GM12875 (cell line): ENCODE data around the gene LINGO1.

Experiments
- H3K4me3 ChIP-seq: one replicate; pipeline ENCODE4 v1.5.1; 2011; ENCODE audit warnings: low read depth, low read length, control low read depth
- CTCF ChIP-seq: IDR thresholded peaks from 2 replicates; pipeline ENCODE4 v1.5.1; 2011; ENCODE audit warnings: low read depth, mild to moderate bottlenecking, control low read depth, inconsistent platforms, low read length, moderate library complexity, borderline replicate concordance; ENCODE audit not compliant: insufficient read depth

Gene LINGO1

DNA sequence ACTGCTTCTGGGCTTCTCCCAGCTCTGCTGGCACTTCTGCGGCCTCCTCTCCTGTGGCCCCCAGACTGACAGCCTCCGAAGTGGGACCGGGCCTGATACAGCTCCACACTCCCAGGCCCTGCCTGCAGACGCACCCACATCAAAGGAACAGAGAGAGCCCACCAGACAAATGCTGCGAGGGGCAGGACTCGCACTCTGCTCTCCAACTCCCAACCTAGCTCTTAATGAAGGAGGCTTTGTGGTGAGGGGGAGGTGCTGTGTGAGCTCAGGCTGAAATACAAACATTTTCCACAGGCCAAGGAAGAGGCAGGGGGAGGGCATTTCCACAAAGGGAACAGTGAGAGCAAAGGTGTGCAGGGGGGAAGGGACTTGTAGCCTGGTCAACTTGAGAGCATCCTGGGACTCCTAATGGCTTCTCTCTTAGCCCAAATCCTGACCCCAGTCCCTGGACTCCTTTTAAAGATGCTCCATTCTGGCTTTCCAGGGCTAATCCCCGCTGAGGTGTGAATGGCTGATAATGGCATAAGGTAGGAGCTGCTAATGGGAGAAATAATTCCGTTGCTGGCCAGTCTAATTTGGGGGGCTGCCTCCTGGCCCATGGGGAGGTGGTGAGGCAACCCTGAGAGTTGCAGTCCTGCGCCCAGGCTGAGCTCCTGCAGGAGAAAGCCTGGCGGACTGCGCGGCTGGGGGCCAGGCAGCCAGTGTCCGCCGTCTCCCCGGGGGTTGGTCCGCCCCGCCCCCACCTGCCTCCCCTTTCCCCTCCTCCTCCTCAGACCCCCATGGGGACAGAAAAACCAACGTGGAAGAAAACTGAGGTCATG, 9.6 kb downstream of the LINGO1 start:
- H3K4me3 ChIP-seq, result no peak overlapping the region

DNA sequence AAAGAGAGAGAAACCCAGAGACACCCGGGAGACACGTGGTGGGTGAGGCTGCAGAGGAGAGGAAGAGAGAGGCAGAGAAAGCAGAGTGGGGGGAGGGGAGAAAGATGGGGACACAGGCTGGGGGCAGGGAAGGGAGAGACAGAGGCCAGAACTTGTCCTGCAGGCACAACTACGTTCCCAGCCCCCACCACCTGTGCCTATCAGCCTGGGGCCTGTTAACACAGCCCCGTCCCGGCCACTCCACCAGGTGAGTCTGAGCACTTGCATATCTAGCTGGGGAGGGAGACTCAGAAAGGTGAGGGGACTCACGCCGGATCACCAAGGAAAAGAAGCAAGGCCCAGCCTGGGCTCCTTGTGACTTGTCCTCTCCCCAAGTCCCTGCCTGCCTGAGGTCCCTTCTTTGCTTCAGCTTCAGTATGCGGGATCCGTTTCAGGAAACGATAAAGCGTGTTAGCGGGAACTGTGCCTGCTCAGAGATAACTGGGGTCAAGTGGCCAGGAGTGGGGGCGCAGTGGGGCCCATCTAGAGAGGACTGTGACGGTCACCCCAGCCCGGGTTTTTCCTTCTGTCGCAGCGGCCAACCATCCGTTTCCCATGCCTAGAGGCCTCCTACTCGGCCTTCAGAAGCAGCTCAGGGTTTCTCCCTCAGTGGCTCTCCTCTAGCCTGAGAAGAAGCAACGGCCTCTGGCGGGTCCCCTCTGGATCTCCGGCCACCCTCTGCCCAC, 10.3 kb downstream of the LINGO1 start:
- no peak overlapping the region for H3K4me3 ChIP-seq
- no peak for TF ChIP-seq CTCF

More for the DNA sequence above, 9.6 kb downstream of the LINGO1 start:
- TF ChIP-seq CTCF, result no peak

- no peak overlapping the region for H3K4me3 ChIP-seq
- TF ChIP-seq CTCF, result no peak
These were observed 10.9 kb downstream of the LINGO1 start for GRCh38 chr15:77621847-77622208.

DNA sequence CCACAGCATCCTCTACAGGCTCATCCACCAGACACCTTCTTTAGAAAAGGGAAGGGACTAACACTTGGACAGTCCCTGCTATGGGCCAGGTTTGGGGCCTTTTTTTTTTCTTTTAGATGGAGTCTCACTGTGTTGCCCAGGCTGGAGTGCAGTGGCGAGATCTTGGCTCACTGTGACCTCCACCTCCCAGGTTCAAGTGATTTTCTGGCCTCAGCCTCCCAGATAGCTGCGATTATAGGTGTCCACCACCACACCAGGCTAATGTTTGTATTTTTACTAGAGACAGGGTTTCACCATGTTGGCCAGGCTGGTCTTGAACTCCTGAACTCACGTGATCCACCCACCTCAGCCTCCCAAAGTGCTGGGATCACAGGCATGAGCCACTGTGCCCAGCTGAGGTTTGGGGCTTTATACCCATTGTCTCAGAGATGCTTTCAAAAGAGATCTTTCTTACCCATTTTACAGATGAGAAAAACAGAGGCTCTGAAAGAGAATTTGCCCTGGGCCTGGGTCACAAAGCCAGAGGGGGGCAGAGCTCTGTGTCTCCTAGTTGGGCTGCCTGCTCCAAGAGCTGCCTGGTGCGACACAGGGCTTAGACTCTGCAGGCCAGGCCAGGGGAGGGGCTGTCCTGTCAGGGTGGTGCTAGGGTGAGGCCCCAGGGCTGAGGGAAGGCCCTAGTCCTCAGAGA, 11.6 kb downstream of the LINGO1 start:
- no peak overlapping the region for H3K4me3 ChIP-seq
- TF ChIP-seq CTCF, result no peak

DNA sequence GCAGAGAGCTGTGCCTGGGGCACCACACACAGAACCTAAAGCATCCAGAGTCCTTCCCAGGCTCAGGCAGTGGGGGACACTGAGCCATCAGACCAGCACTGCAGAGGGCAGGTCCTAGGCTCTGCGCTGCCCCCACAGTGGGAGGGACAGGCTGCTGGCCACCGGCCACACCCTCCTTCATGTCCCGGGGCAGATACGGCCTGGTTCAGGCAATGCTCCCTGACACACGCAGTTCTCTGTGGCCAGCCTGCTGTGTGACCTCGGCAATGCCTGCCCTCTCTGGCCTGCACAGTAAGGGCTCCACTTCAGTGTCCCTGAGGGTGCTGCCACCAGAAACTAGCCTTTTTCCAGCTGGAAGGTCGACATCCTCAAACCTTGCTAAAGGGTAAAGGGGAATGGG, 12.4 kb downstream of the LINGO1 start:
- no peak overlapping the region for H3K4me3 ChIP-seq
- no peak for TF ChIP-seq CTCF

DNA sequence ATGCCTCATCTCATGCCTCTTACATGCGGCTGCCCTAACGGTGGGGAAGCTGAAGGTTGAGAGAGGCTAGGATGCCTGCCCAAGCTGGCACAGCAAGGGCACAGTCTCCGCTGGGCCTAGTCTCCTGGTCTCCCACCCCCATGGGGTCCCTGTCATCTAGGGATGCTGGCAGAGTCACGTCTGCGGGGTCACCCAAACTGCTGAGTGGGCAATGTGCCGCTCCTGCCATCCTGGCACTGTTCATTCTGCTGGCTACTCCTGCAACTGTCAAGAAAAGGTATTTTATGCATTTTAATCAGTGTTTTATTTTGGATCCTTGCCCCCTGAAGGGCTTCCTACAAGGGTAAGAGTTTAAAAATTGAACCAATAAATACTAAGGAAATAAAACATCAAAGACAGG, 12.8 kb downstream of the LINGO1 start:
- TF ChIP-seq CTCF, result no peak
- H3K4me3 ChIP-seq, result no peak overlapping the region
